ENCODE measurements around the gene PRKCA.

The PRKCA gene

GRCh38 chr17:66585472-66585871 lies 283.1 kb downstream of the PRKCA start:
- H3K27ac ChIP-seq (replicated peaks): no peak overlapping the region
- no peak for DNase-seq (ENCODE audit: low read depth in 1 of 2, low spot score in 1 of 2)
- H3K4me3 ChIP-seq (replicated peaks; ENCODE audit: insufficient read depth, low read length): no peak overlapping the region
- TF ChIP-seq SPI1 (IDR thresholded peaks at IDR 0.05; ENCODE audit: borderline replicate concordance, low read depth) (peak; percentile 33; the same call in 1 of the 2 replicates), GABPA (IDR thresholded peaks at IDR 0.05; ENCODE audit: low read depth) (no peak), POLR2AphosphoS5 (IDR thresholded peaks at IDR 0.05; ENCODE audit: low read depth) (no peak)
- TF ChIP-seq, protein P1, sequence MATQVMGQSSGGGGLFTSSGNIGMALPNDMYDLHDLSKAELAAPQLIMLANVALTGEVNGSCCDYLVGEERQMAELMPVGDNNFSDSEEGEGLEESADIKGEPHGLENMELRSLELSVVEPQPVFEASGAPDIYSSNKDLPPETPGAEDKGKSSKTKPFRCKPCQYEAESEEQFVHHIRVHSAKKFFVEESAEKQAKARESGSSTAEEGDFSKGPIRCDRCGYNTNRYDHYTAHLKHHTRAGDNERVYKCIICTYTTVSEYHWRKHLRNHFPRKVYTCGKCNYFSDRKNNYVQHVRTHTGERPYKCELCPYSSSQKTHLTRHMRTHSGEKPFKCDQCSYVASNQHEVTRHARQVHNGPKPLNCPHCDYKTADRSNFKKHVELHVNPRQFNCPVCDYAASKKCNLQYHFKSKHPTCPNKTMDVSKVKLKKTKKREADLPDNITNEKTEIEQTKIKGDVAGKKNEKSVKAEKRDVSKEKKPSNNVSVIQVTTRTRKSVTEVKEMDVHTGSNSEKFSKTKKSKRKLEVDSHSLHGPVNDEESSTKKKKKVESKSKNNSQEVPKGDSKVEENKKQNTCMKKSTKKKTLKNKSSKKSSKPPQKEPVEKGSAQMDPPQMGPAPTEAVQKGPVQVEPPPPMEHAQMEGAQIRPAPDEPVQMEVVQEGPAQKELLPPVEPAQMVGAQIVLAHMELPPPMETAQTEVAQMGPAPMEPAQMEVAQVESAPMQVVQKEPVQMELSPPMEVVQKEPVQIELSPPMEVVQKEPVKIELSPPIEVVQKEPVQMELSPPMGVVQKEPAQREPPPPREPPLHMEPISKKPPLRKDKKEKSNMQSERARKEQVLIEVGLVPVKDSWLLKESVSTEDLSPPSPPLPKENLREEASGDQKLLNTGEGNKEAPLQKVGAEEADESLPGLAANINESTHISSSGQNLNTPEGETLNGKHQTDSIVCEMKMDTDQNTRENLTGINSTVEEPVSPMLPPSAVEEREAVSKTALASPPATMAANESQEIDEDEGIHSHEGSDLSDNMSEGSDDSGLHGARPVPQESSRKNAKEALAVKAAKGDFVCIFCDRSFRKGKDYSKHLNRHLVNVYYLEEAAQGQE (IDR thresholded peaks at IDR 0.05; ENCODE audit: insufficient replicate concordance, low read depth): no peak
- TF ChIP-seq, protein P2, sequence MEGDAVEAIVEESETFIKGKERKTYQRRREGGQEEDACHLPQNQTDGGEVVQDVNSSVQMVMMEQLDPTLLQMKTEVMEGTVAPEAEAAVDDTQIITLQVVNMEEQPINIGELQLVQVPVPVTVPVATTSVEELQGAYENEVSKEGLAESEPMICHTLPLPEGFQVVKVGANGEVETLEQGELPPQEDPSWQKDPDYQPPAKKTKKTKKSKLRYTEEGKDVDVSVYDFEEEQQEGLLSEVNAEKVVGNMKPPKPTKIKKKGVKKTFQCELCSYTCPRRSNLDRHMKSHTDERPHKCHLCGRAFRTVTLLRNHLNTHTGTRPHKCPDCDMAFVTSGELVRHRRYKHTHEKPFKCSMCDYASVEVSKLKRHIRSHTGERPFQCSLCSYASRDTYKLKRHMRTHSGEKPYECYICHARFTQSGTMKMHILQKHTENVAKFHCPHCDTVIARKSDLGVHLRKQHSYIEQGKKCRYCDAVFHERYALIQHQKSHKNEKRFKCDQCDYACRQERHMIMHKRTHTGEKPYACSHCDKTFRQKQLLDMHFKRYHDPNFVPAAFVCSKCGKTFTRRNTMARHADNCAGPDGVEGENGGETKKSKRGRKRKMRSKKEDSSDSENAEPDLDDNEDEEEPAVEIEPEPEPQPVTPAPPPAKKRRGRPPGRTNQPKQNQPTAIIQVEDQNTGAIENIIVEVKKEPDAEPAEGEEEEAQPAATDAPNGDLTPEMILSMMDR (IDR thresholded peaks at IDR 0.05; ENCODE audit: insufficient read depth, low read length): no peak
- no peaks in the 10 kb centered on the region for H3K27me3 ChIP-seq (ENCODE audit: insufficient read depth, poor library complexity, severe bottlenecking)

DNA sequence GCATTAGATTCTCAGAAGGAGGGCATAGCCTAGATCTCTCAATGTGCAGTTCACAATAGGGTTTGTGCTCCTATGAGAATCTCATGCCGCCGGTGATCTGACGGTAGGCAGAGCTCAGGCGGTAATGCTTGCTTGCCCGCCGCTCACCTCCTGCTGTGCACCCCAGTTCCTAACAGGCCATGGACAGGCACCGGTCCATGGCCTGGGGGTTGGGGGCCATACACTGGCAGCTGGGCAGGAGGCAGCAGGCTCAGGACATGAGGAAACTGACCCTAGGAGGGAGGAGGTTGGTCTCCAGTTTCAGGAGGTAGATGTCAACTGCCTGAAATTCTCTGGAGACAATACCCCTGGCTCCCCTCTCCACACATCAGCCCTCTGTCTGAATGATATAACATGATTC lies 287.5 kb downstream of the PRKCA start:
- Histone ChIP-seq H3K27ac (replicated peaks) (no peak overlapping the region), H3K4me3 (replicated peaks; ENCODE audit: insufficient read depth, low read length) (no peak overlapping the region), H3K27me3 (ENCODE audit: insufficient read depth, poor library complexity, severe bottlenecking) (no peaks in the 10 kb centered on the region)
- DNase-seq (ENCODE audit: low read depth in 1 of 2, low spot score in 1 of 2): no peak
- TF ChIP-seq, protein P1 (IDR thresholded peaks at IDR 0.05; ENCODE audit: insufficient replicate concordance, low read depth): no peak

DNA sequence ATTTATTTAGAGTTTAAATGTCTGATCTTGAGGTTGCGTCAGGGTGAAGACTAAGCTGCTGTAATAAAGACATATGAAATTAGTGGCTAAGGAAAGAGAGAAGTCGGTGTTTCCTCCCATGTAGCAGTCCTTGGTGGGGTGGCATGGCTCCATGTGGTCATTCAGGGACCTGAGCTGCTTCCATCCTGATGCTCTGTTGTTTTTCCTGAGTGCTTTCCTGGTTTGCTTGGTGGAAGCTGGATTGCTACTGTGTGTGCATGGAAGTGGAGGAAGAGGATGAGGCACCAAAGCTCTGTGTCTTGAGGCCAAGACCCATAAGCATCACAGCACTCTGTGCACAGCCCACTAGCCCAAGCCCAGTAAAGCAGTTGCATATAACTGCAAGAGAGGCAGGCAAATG lies 290.7 kb downstream of the PRKCA start:
- no peak for DNase-seq (ENCODE audit: low read depth in 1 of 2, low spot score in 1 of 2)
- no peak overlapping the region for H3K4me3 ChIP-seq (replicated peaks; ENCODE audit: insufficient read depth, low read length)
- no peaks in the 10 kb centered on the region for H3K27me3 ChIP-seq (ENCODE audit: insufficient read depth, poor library complexity, severe bottlenecking)
- H3K27ac ChIP-seq (replicated peaks): no peak overlapping the region
- TF ChIP-seq, protein P2 (IDR thresholded peaks at IDR 0.05; ENCODE audit: insufficient read depth, low read length): no peak
- TF ChIP-seq, protein P1 (IDR thresholded peaks at IDR 0.05; ENCODE audit: insufficient replicate concordance, low read depth): no peak

DNA sequence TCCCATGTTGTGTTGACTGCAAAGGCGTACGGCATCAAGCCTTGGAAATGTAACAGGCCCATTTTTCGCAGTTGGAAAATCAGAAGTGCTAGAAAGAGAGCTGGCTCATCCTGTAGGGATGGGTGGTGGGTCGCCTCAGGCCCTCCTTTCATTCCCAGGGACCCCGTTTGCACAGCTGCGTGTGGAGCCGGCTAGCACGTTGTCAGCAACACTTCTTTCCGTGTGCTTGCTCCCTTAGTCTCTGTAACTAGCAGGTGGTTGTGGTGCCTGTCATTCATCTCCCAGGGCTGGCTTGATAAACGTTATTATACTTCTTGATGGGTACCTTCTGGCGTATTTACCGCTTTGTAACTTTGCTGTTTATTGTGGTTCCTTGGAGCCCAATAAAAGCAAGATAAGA lies 293.5 kb downstream of the PRKCA start:
- Histone ChIP-seq H3K4me3 (replicated peaks; ENCODE audit: insufficient read depth, low read length) (no peak overlapping the region), H3K27me3 (ENCODE audit: insufficient read depth, poor library complexity, severe bottlenecking) (no peaks in the 10 kb centered on the region), H3K27ac (replicated peaks) (no peak overlapping the region)
- TF ChIP-seq, protein P1 (IDR thresholded peaks at IDR 0.05; ENCODE audit: insufficient replicate concordance, low read depth): no peak
- TF ChIP-seq GABPA (IDR thresholded peaks at IDR 0.05; ENCODE audit: low read depth): no peak
- no peak for TF ChIP-seq SPI1 (IDR thresholded peaks at IDR 0.05; ENCODE audit: borderline replicate concordance, low read depth)
- TF ChIP-seq, protein P2 (IDR thresholded peaks at IDR 0.05; ENCODE audit: insufficient read depth, low read length): no peak
- TF ChIP-seq POLR2AphosphoS5 (IDR thresholded peaks at IDR 0.05; ENCODE audit: low read depth): no peak
- no peak for DNase-seq (ENCODE audit: low read depth in 1 of 2, low spot score in 1 of 2)

All from HL-60 (cell line).